Vagina (tissue), 2 donors: ENCODE results near the gene NPEPPS.

Experiments used
- CTCF ChIP-seq, 3 experiments: fragments of 450-650 bp in 2 of 3; fragments of 200-600 bp in 1 of 3; sonication (generic) in 1 of 3; IDR thresholded peaks; one replicate each; pipeline ENCODE4 v1.5.1; 2017 to 2019; ENCODE audit warnings: antibody characterized with exemption in 3 of 3, mild to moderate bottlenecking in 2 of 3, moderate library complexity in 2 of 3
- POLR2A ChIP-seq, 2 donors: fragments of 450-650 bp; IDR thresholded peaks; one replicate each; pipeline ENCODE4 v1.6.1; 2017; ENCODE audit warnings: antibody characterized with exemption in 2 of 2, mild to moderate bottlenecking in 2 of 2, moderate library complexity in 2 of 2
- POLR2AphosphoS5 ChIP-seq, 2 donors: sonication (generic); formaldehyde crosslinking; IDR thresholded peaks; one replicate each; pipeline ENCODE4 v1.9.0; 2017; ENCODE audit warnings: antibody characterized with exemption in 2 of 2, mild to moderate bottlenecking in 2 of 2, low read depth in 1 of 2; ENCODE audit not compliant: insufficient read depth in 1 of 2

DNA sequence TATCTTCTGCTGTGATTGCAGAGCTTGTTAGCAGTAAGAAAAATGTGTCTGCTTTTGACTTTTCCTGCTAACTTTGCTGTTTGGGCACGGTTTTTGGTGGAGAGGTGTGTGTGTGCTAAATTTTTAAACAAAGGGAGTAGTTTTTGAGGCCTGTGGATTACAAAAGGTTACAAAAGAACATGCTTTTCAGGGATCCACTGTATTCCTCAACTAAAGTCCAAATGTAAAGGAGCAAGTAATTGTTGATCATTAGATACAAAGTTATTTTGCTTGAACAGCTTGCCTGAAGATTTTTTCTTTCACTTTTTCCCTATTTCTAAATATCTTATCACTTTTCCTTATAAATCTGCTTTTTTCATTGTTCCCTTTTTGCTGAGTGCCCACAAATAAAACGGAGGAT lies 120.8 kb downstream of the NPEPPS start:
- TF ChIP-seq CTCF (IDR thresholded peaks at IDR 0.05) (no peak), POLR2A (IDR thresholded peaks at IDR 0.05) (no peak), POLR2AphosphoS5 (IDR thresholded peaks at IDR 0.05; ENCODE audit: insufficient read depth in 1 of 2, low read depth in 1 of 2) (no peak)
